SK-N-MC (cell line): ENCODE data around the gene CHSY1.

Experiments used
- EZH2 ChIP-seq: fragments of 200-600 bp; sonication (generic); IDR thresholded peaks from one replicate; pipeline ENCODE4 v1.6.1; 2017; ENCODE audit warnings: antibody characterized with exemption
- POLR2AphosphoS5 ChIP-seq: IDR thresholded peaks from 2 replicates; pipeline ENCODE4 v1.6.1; 2012; ENCODE audit warnings: mild to moderate bottlenecking, low read depth, low read length, borderline replicate concordance

- no peak for TF ChIP-seq POLR2AphosphoS5
- TF ChIP-seq EZH2, result no peak
Measured at GRCh38 chr15:101129851-101130380, 121.9 kb downstream of the CHSY1 start.
